HepG2 (cell line): Measurements from ENCODE around the gene SH2D3A. TPM values are rescaled to one million over a fixed set of nuclear protein-coding genes. Genes with fewer than 3 reads are reported as not detected.

ENCODE experiments used
- ATAC-seq: fragments of 200-7000 bp; cut with Tn5 transposase; 3 replicates; pipeline ENCODE4 v1.9.1; 2020; ENCODE audit warnings: mild to moderate bottlenecking, moderate library complexity
- BruUV-seq: library from RNA; stranded (reverse); fragments of 400-500 nt; replicated peaks from 2 replicates; lab custom pipeline; 2021; lab: Mats Ljungman, UMichigan
- CTCF ChIA-PET: fragments of 300-600 bp; formaldehyde crosslinking; extraction: SDS; loops from one replicate; lab custom pipeline; 2021; ENCODE audit warnings: low total read pairs, inconsistent platforms, low intra/inter-chr PET ratio; lab: Yijun Ruan, JAX
- POLR2A ChIA-PET: fragments of 350-600 bp; sonication (Branson Sonifier 250); formaldehyde crosslinking; loops from one replicate; lab custom pipeline; 2020; ENCODE audit warnings: antibody characterized with exemption, inconsistent platforms; lab: Yijun Ruan, JAX
- DNase-seq: peaks from one replicate; pipeline ENCODE4 v3.0.0-alpha.2; 2015; ENCODE audit warnings: low spot score
- FAIRE-seq: peaks from 3 replicates; lab custom pipeline; 2011; peaks lifted over from hg19 to GRCh38; lab: Jason Lieb, UNC
- H2AFZ ChIP-seq: one replicate; pipeline ENCODE4 v1.6.1; 2011; ENCODE audit warnings: low read length, inconsistent platforms
- H3K27ac ChIP-seq: fragments of 300-600 bp; 3 replicates; pipeline ENCODE4 v1.8.0; 2011; ENCODE audit warnings: mixed run types, mild to moderate bottlenecking, mixed read lengths, low read length, inconsistent platforms; ENCODE audit not compliant: insufficient read depth; ENCODE audit errors: extremely low read length
- H3K27me3 ChIP-seq, 2 experiments: fragments of 200-600 bp in 1 of 2; 2 replicates in 1 of 2; 3 replicates in 1 of 2; pipeline versions ENCODE4 v1.6.0 to v1.8.0; 2011; ENCODE audit warnings: low read length in 2 of 2, mild to moderate bottlenecking in 2 of 2, moderate library complexity in 2 of 2, inconsistent platforms in 1 of 2; ENCODE audit not compliant: insufficient read depth in 2 of 2, control insufficient read depth in 1 of 2
- H3K36me3 ChIP-seq, 2 experiments: fragments of 200-600 bp in 1 of 2; replicated peaks in 1 of 2; 2 replicates in 1 of 2; 3 replicates in 1 of 2; pipeline versions ENCODE4 v1.5.1 to v1.8.0; 2011; ENCODE audit warnings: low read length in 2 of 2, inconsistent platforms in 1 of 2; ENCODE audit not compliant: insufficient read depth in 2 of 2, control insufficient read depth in 1 of 2
- H3K4me1 ChIP-seq: 2 replicates; pipeline ENCODE4 v1.5.1; 2012; ENCODE audit warnings: low read length, inconsistent platforms; ENCODE audit not compliant: insufficient read depth
- H3K4me2 ChIP-seq: 2 replicates; pipeline ENCODE4 v1.6.0; 2011; ENCODE audit warnings: low read depth, low read length, inconsistent platforms
- H3K4me3 ChIP-seq, 3 experiments: fragments of 200-600 bp in 1 of 3; sonication (generic), shearing (Covaris generic) in 1 of 3; replicated peaks in 1 of 3; 2 replicates each; pipeline ENCODE4 v1.5.1; 2011 to 2016; ENCODE audit warnings: low read length in 3 of 3, inconsistent platforms in 2 of 3, low read depth in 2 of 3, mild to moderate bottlenecking in 2 of 3, control low read depth in 1 of 3, mixed read lengths in 1 of 3; ENCODE audit not compliant: insufficient read depth in 1 of 3
- H3K79me2 ChIP-seq: one replicate; pipeline ENCODE4 v1.6.1; 2011; ENCODE audit warnings: low read length, inconsistent platforms; ENCODE audit not compliant: insufficient read depth
- H3K9ac ChIP-seq: 2 replicates; pipeline ENCODE4 v1.6.0; 2011; ENCODE audit warnings: mild to moderate bottlenecking, low read depth, low read length, inconsistent platforms; ENCODE audit not compliant: insufficient read depth
- H3K9me3 ChIP-seq: 2 replicates; pipeline ENCODE4 v1.5.1; 2012; ENCODE audit warnings: mild to moderate bottlenecking, low read length
- H4K20me1 ChIP-seq: 2 replicates; pipeline ENCODE4 v1.6.0; 2011; ENCODE audit warnings: inconsistent platforms, mild to moderate bottlenecking, low read length, moderate library complexity; ENCODE audit not compliant: insufficient read depth
- FOXK2 ChIP-seq: fragments of 450-650 bp; IDR thresholded peaks from 2 replicates; pipeline ENCODE4 v1.6.1; 2016
- MED1 ChIP-seq: sonication (generic); formaldehyde crosslinking; IDR thresholded peaks from 2 replicates; pipeline ENCODE4 v1.4.0; 2020; ENCODE audit warnings: missing genetic modification reagents
- MIER3 ChIP-seq: IDR thresholded peaks from 2 replicates; pipeline ENCODE4 v1.6.1; 2016; ENCODE audit warnings: missing compliant biosample characterization, borderline replicate concordance
- MXI1 ChIP-seq: IDR thresholded peaks from 3 replicates; pipeline ENCODE4 v1.6.1; 2012; ENCODE audit warnings: low read depth, low read length, inconsistent platforms, borderline replicate concordance
- PITX1 ChIP-seq: sonication (generic); formaldehyde crosslinking; IDR thresholded peaks from 2 replicates; pipeline ENCODE4 v1.5.1; 2020; ENCODE audit warnings: mild to moderate bottlenecking, missing genetic modification reagents
- RFX5 ChIP-seq: IDR thresholded peaks from 2 replicates; pipeline ENCODE4 v1.6.1; 2011; ENCODE audit warnings: low read depth, low read length, improper control_type of control experiment
- SMC3 ChIP-seq: IDR thresholded peaks from 2 replicates; pipeline ENCODE4 v1.6.1; 2011; ENCODE audit warnings: low read length, improper control_type of control experiment
- U2AF2 ChIP-seq: fragments of 200-400 bp; formaldehyde crosslinking; IDR thresholded peaks from 2 replicates; pipeline ENCODE4 v1.6.1; 2017; ENCODE audit warnings: low read depth, mild to moderate bottlenecking, low read length
- ZFP36L2 ChIP-seq: sonication (generic); formaldehyde crosslinking; IDR thresholded peaks from 2 replicates; pipeline ENCODE4 v1.4.0; 2020; ENCODE audit warnings: missing genetic modification reagents
- ZNF34 ChIP-seq: sonication (generic); formaldehyde crosslinking; IDR thresholded peaks from 2 replicates; pipeline ENCODE4 v1.4.0; 2020; ENCODE audit warnings: mild to moderate bottlenecking, missing genetic modification reagents, borderline replicate concordance
- ZNF546 ChIP-seq: sonication (generic); formaldehyde crosslinking; conservative IDR thresholded peaks from 2 replicates; pipeline ENCODE4 v1.8.1; 2023; ENCODE audit warnings: mild to moderate bottlenecking, missing genetic modification reagents
- ZNF605 ChIP-seq: sonication (generic); formaldehyde crosslinking; IDR thresholded peaks from 2 replicates; pipeline ENCODE4 v1.8.0; 2022; ENCODE audit warnings: mild to moderate bottlenecking, missing genetic modification reagents
- ZNF652 ChIP-seq: IDR thresholded peaks from 2 replicates; pipeline ENCODE4 v1.6.1; 2016; ENCODE audit warnings: low read depth, borderline replicate concordance
- WGBS: methylation state at CpG from one replicate; pipeline ENCODE4 v1.1.6; 2017; ENCODE audit warnings: low lambda C conversion rate; 5-methylcytosine and 5-hydroxymethylcytosine counted together
- in situ Hi-C: cut with HindIII; loops from 2 replicates; pipeline ENCODE4 v1.10.0; 2017; ENCODE audit warnings: low pct_unique_long_range_greater_than_20kb; ENCODE audit not compliant: extremely low pct_ligation_motif_present
- intact Hi-C: fragments of 100-400 bp; cut with micrococcal nuclease; formaldehyde crosslinking; loops from one replicate; pipeline ENCODE4 v1.10.0; 2022; ENCODE audit not compliant: unreplicated experiment
- polyA plus RNA-seq, 8 experiments: library from polyadenylated mRNA; depleted of rRNA in 3 of 8; stranded (reverse) in 7 of 8; unstranded in 1 of 8; fragments of >200 nt; fragmentation: Illumina TruSeq in 4 of 8; extraction: Trizol in 4 of 8; gene quantifications; 2 replicates each; pipeline versions ENCODE4 v1.2.1 to v1.2.3, GENCODE V29; 2011 to 2016; ENCODE audit warnings: low read depth in 4 of 8, missing spikeins in 1 of 8, mixed read lengths in 1 of 8; ENCODE audit not compliant: insufficient read depth in 1 of 8
- total RNA-seq, 5 experiments: library from RNA; depleted of rRNA; stranded (reverse); fragments of >200 nt; fragmentation: Illumina TruSeq; extraction: Trizol; gene quantifications; 2 replicates each; pipeline ENCODE4 v1.2.3, GENCODE V29; 2016; ENCODE audit warnings: low read depth in 1 of 5
- TF ChIP-seq, protein P1 (sequence below): sonication (generic); formaldehyde crosslinking; IDR thresholded peaks from 2 replicates; pipeline ENCODE4; 2020; ENCODE audit warnings: missing genetic modification reagents, mild to moderate bottlenecking, borderline replicate concordance
- TF ChIP-seq, protein P2 (sequence below): sonication (generic); formaldehyde crosslinking; IDR thresholded peaks from 2 replicates; pipeline ENCODE4 v1.4.0; 2020; ENCODE audit warnings: missing genetic modification reagents

Gene SH2D3A
- total and polyA plus RNA-seq, 2 of the 13 experiments (the other 11 are each of a cell fraction or from before 2014, with no cell fraction given) = 1.0 to 2.2 TPM

DNA sequence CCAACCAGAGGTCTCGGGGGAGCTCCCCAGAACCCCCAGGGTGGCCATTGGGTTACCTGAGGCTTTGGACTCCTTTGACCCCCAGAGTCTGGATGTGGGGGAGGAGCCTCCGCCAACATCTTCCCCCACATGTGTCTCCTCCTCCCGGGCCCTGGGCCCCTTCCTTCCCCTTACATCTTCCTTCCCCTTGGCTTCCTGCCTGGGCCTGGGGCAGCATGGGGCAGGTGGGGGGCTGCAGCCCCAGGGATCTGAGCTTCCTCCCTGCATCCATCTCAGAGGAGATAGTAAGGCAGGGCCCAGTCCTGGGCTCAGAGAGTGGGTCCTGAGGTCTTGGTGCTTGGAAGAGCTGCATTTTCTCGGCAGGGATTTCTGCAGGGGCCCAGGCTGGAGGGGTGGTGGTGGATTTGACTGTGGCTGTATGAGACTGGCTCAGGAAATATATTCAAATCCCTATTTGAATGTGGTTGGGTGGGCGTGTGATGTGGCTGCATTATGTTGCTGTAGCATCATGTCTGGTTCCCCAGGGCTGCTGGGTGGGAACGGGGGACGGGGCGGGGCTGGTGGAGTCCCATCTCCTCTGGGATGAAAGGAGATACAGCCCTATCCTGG, 6.2 kb upstream of the SH2D3A start:
- no peak overlapping the region for H3K27ac ChIP-seq
- no peaks in the 10 kb centered on the region for H3K27me3 ChIP-seq
- 29% methylated on average over 4 of the region's 8 CpGs for WGBS
- TF ChIP-seq ZFP36L2 (CRISPR knock-in tag) = no peak
- no peak for TF ChIP-seq PITX1 (CRISPR knock-in tag)
- no peak for TF ChIP-seq ZNF34 (CRISPR knock-in tag)
- no peak for TF ChIP-seq MXI1
- no peak for TF ChIP-seq ZNF605
- H3K9ac ChIP-seq = no peak overlapping the region
- no peak for ATAC-seq
- FAIRE-seq = no peak
- ChIA-PET POLR2A (no interaction called here), CTCF (no interaction called here)
- no peak overlapping the region for H2AFZ ChIP-seq
- H3K4me3 ChIP-seq = no peak overlapping the region
- no TSS peak for BruUV-seq
- H3K79me2 ChIP-seq = no peaks in the 10 kb centered on the region
- no peaks in the 10 kb centered on the region for H3K4me1 ChIP-seq
- no peaks in the 10 kb centered on the region for H4K20me1 ChIP-seq
- in situ Hi-C loops (no loop called here), intact Hi-C loops (no loop called here)
- H3K36me3 ChIP-seq = no peaks in the 10 kb centered on the region
- no peak overlapping the region for H3K4me2 ChIP-seq
- no peaks in the 10 kb centered on the region for H3K9me3 ChIP-seq
- no peak for DNase-seq

DNA sequence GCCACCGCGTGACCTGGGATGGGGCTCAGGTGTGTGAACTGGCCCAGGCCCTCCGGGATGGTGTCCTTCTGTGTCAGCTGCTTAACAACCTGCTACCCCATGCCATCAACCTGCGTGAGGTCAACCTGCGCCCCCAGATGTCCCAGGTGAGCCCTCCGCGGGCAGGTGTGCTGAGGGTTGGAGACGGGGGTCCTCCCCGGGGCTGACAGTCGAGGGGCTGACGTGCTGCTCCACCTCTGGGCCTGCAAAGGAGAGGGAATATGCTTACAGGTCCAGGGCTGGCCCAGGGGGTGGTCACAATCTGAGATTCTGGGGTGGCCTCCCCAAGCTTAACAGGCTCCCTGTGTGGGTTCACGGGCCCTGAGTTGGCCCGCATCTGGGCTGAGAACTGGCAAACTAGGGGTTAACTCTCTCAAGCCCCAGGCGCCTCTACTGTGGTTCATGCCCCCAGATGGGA, 5.7 kb upstream of the SH2D3A start:
- no peak for DNase-seq
- POLR2A ChIA-PET = no interaction called here
- BruUV-seq = no TSS peak
- peaks cover 2% of the 10 kb centered on the region; the same call in 1 of the 2 replicates for H3K4me1 ChIP-seq
- H3K27me3 ChIP-seq = no peaks in the 10 kb centered on the region
- H3K79me2 ChIP-seq = no peaks in the 10 kb centered on the region
- FAIRE-seq = no peak
- H3K4me3 ChIP-seq = no peak overlapping the region
- H2AFZ ChIP-seq = no peak overlapping the region
- WGBS = 59% methylated on average over 7 of the region's 14 CpGs
- in situ Hi-C loops = no loop called here
- CTCF ChIA-PET = no interaction called here
- H3K4me2 ChIP-seq = no peak overlapping the region
- no peak overlapping the region for H3K9ac ChIP-seq
- no peak overlapping the region for H3K27ac ChIP-seq
- H3K36me3 ChIP-seq = no peaks in the 10 kb centered on the region
- no peaks in the 10 kb centered on the region for H3K9me3 ChIP-seq
- intact Hi-C loops = no loop called here
- no peaks in the 10 kb centered on the region for H4K20me1 ChIP-seq
- ATAC-seq = no peak
- TF ChIP-seq FOXK2 (no peak), U2AF2 (no peak), MIER3 (CRISPR knock-in tag) (no peak), MED1 (CRISPR knock-in tag) (no peak), ZNF652 (CRISPR knock-in tag) (no peak), RFX5 (no peak), SMC3 (no peak), ZNF546 (no peak)
- TF ChIP-seq, protein P1, sequence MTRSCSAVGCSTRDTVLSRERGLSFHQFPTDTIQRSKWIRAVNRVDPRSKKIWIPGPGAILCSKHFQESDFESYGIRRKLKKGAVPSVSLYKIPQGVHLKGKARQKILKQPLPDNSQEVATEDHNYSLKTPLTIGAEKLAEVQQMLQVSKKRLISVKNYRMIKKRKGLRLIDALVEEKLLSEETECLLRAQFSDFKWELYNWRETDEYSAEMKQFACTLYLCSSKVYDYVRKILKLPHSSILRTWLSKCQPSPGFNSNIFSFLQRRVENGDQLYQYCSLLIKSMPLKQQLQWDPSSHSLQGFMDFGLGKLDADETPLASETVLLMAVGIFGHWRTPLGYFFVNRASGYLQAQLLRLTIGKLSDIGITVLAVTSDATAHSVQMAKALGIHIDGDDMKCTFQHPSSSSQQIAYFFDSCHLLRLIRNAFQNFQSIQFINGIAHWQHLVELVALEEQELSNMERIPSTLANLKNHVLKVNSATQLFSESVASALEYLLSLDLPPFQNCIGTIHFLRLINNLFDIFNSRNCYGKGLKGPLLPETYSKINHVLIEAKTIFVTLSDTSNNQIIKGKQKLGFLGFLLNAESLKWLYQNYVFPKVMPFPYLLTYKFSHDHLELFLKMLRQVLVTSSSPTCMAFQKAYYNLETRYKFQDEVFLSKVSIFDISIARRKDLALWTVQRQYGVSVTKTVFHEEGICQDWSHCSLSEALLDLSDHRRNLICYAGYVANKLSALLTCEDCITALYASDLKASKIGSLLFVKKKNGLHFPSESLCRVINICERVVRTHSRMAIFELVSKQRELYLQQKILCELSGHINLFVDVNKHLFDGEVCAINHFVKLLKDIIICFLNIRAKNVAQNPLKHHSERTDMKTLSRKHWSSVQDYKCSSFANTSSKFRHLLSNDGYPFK (CRISPR knock-in tag) = no peak
- TF ChIP-seq, protein P2, sequence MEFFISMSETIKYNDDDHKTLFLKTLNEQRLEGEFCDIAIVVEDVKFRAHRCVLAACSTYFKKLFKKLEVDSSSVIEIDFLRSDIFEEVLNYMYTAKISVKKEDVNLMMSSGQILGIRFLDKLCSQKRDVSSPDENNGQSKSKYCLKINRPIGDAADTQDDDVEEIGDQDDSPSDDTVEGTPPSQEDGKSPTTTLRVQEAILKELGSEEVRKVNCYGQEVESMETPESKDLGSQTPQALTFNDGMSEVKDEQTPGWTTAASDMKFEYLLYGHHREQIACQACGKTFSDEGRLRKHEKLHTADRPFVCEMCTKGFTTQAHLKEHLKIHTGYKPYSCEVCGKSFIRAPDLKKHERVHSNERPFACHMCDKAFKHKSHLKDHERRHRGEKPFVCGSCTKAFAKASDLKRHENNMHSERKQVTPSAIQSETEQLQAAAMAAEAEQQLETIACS = no peak
